Thyroid gland (tissue), 4 donors: ENCODE data around the gene PCDHGA1.
A peak's percentile ranks its signal among the peaks of the same experiment; 100 is the strongest.

ENCODE experiments used
- POLR2A ChIP-seq, 2 donors: fragments of 450-650 bp; IDR thresholded peaks; one replicate each; pipeline ENCODE4 v1.6.1; 2017; ENCODE audit warnings: antibody characterized with exemption in 2 of 2, mild to moderate bottlenecking in 2 of 2, moderate library complexity in 1 of 2
- TF ChIP-seq, protein P1 (sequence below), 6 experiments: fragments of 200-600 bp in 3 of 6; fragments of 450-650 bp in 3 of 6; sonication (generic) in 3 of 6; IDR thresholded peaks; one replicate each; pipeline ENCODE4 v1.5.1; 2016 to 2019; ENCODE audit warnings: antibody characterized with exemption in 6 of 6, mild to moderate bottlenecking in 2 of 6, inconsistent platforms in 1 of 6, moderate library complexity in 1 of 6

DNA sequence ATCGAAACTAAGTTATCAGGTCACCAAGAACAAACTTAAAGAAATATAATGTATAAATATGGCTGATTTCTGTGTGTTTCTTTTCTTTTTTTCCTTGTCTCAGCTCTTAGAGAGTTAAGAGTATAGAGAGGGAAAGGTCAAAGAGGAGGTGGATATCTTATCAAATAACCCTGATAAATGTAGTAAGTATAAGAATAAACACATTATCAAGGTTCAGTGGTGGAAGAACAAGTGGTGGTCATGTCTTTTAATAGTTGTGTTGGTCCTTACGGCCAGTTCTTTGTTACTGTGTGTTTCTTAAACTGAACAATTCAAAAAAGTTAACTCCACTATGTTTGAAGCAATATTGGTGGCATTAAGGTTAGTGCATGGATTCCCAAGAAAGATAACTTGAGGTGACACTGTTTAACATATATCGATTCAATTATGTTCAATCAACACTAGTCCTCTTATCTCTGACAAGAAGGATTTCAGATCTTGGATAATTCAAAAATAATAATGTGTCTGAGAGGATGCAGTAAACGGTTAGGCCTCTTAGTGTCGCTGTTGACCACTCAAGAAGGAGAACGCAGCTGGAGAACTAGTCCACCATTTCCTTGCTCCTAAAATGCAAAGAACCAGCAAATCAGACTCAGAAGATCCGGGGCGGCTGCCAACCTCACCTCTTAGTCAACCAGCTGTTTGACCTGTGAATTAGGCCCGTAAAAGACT is 13.1 kb downstream of the PCDHGA1 start, which contains the start of gene PCDHGA3:
- TF ChIP-seq, protein P1, sequence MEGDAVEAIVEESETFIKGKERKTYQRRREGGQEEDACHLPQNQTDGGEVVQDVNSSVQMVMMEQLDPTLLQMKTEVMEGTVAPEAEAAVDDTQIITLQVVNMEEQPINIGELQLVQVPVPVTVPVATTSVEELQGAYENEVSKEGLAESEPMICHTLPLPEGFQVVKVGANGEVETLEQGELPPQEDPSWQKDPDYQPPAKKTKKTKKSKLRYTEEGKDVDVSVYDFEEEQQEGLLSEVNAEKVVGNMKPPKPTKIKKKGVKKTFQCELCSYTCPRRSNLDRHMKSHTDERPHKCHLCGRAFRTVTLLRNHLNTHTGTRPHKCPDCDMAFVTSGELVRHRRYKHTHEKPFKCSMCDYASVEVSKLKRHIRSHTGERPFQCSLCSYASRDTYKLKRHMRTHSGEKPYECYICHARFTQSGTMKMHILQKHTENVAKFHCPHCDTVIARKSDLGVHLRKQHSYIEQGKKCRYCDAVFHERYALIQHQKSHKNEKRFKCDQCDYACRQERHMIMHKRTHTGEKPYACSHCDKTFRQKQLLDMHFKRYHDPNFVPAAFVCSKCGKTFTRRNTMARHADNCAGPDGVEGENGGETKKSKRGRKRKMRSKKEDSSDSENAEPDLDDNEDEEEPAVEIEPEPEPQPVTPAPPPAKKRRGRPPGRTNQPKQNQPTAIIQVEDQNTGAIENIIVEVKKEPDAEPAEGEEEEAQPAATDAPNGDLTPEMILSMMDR (IDR thresholded peaks at IDR 0.05), result peak in 1 of 6 experiments; percentile 14
- no peak for TF ChIP-seq POLR2A (IDR thresholded peaks at IDR 0.05)
